G401 (cell line): ENCODE results near the gene GPR137. TPM values are rescaled to one million over a fixed set of nuclear protein-coding genes. Genes with fewer than 3 reads are reported as not detected.
A peak's percentile ranks its signal among the peaks of the same experiment; 100 is the strongest.

Experiments used
- DNase-seq: peaks from one replicate; pipeline ENCODE4 v3.0.0-alpha.2; 2015; ENCODE audit warnings: low spot score
- in situ Hi-C: cut with HindIII; loops from 2 replicates; pipeline ENCODE4 v1.10.0; 2016; ENCODE audit warnings: low sequenced_read_pairs, mixed read lengths
- total RNA-seq: library from RNA; depleted of rRNA; stranded (reverse); fragments of >200 nt; shearing (Covaris generic); gene quantifications from 2 replicates; pipeline ENCODE4 v1.2.3, GENCODE V29; 2014

The GPR137 gene
- total RNA-seq, 1 experiment from 2014 or later, result 17.8 TPM

- DNase-seq, result no peak
- in situ Hi-C loops, result no loop called here
Observed at GRCh38 chr11:64262271-64263002, 23.2 kb upstream of the GPR137 start.

- DNase-seq, result no peak
- in situ Hi-C loops, result no loop called here
Observed at GRCh38 chr11:64263021-64263946, 22.4 kb upstream of the GPR137 start.

- no peak for DNase-seq
- in situ Hi-C loops, result no loop called here
Observed at GRCh38 chr11:64263947-64264317, 21.7 kb upstream of the GPR137 start.

- DNase-seq, result peak; percentile 35
- in situ Hi-C loops, result no loop called here
Observed at GRCh38 chr11:64264371-64264852, 21.2 kb upstream of the GPR137 start.

- no peak for DNase-seq
- in situ Hi-C loops, result no loop called here
Observed at GRCh38 chr11:64265176-64266160, 20.2 kb upstream of the GPR137 start.

- in situ Hi-C loops, result no loop called here
- DNase-seq, result no peak
Observed at GRCh38 chr11:64266339-64266738, 19.3 kb upstream of the GPR137 start.

- no peak for DNase-seq
- in situ Hi-C loops, result no loop called here
Observed at GRCh38 chr11:64267207-64267945, 18.3 kb upstream of the GPR137 start.

GRCh38 chr11:64268025-64268892 is 17.4 kb upstream of the GPR137 start:
- no peak for DNase-seq
- in situ Hi-C loops, result no loop called here

- in situ Hi-C loops, result no loop called here
- DNase-seq, result peak; percentile 65
Observed at GRCh38 chr11:64268893-64269539, 16.6 kb upstream of the GPR137 start.

GRCh38 chr11:64269540-64270220 is 16.0 kb upstream of the GPR137 start:
- in situ Hi-C loops, result loop anchor here (10.0 kb wide), 1 partner anchor 65 kb away; the partner anchor contains the start of gene FERMT3
- DNase-seq, result peak; percentile 100

- in situ Hi-C loops, result loop anchor here (10.0 kb wide), 1 partner anchor 70 kb away; the partner anchor contains the start of gene FERMT3
- no peak for DNase-seq
Observed at GRCh38 chr11:64275031-64275800, 10.4 kb upstream of the GPR137 start.

GRCh38 chr11:64275841-64276240 is 9.8 kb upstream of the GPR137 start:
- DNase-seq, result no peak
- in situ Hi-C loops, result loop anchor here (10.0 kb wide), 1 partner anchor 71 kb away; the partner anchor contains the start of gene FERMT3

GRCh38 chr11:64276653-64277431 is 8.8 kb upstream of the GPR137 start:
- in situ Hi-C loops, result loop anchor here (10.0 kb wide), 1 partner anchor 72 kb away; the partner anchor contains the start of gene FERMT3
- DNase-seq, result peak; percentile 68

- in situ Hi-C loops, result loop anchor here (10.0 kb wide), 1 partner anchor 74 kb away; the partner anchor contains the start of gene FERMT3
- no peak for DNase-seq
Observed at GRCh38 chr11:64278576-64279190, 7.0 kb upstream of the GPR137 start.
